GM13976 (cell line): Measurements from ENCODE around the gene GOLGA2.

Experiments
- DNase-seq: peaks from one replicate; pipeline ENCODE4 v3.0.0; 2012; ENCODE audit warnings: low spot score
- in situ Hi-C: fragments of 300-500 bp; cut with MboI; formaldehyde crosslinking; loops from one replicate; pipeline ENCODE4 v1.12.0; 2022; ENCODE audit warnings: low sequenced_read_pairs, mixed read lengths, inconsistent platforms; ENCODE audit not compliant: unreplicated experiment
- TF ChIP-seq, protein P1 (sequence below): IDR thresholded peaks from 2 replicates; pipeline ENCODE4 v1.5.1; 2012; ENCODE audit warnings: borderline replicate concordance, mild to moderate bottlenecking; ENCODE audit not compliant: insufficient read depth; ENCODE audit errors: extremely low read depth, missing control alignments, control extremely low read depth

The GOLGA2 gene

GRCh38 chr9:128214571-128215490 is 61.0 kb downstream of the GOLGA2 start:
- DNase-seq: no peak
- in situ Hi-C loops: no loop called here
- TF ChIP-seq, protein P1, sequence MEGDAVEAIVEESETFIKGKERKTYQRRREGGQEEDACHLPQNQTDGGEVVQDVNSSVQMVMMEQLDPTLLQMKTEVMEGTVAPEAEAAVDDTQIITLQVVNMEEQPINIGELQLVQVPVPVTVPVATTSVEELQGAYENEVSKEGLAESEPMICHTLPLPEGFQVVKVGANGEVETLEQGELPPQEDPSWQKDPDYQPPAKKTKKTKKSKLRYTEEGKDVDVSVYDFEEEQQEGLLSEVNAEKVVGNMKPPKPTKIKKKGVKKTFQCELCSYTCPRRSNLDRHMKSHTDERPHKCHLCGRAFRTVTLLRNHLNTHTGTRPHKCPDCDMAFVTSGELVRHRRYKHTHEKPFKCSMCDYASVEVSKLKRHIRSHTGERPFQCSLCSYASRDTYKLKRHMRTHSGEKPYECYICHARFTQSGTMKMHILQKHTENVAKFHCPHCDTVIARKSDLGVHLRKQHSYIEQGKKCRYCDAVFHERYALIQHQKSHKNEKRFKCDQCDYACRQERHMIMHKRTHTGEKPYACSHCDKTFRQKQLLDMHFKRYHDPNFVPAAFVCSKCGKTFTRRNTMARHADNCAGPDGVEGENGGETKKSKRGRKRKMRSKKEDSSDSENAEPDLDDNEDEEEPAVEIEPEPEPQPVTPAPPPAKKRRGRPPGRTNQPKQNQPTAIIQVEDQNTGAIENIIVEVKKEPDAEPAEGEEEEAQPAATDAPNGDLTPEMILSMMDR: no peak

DNA sequence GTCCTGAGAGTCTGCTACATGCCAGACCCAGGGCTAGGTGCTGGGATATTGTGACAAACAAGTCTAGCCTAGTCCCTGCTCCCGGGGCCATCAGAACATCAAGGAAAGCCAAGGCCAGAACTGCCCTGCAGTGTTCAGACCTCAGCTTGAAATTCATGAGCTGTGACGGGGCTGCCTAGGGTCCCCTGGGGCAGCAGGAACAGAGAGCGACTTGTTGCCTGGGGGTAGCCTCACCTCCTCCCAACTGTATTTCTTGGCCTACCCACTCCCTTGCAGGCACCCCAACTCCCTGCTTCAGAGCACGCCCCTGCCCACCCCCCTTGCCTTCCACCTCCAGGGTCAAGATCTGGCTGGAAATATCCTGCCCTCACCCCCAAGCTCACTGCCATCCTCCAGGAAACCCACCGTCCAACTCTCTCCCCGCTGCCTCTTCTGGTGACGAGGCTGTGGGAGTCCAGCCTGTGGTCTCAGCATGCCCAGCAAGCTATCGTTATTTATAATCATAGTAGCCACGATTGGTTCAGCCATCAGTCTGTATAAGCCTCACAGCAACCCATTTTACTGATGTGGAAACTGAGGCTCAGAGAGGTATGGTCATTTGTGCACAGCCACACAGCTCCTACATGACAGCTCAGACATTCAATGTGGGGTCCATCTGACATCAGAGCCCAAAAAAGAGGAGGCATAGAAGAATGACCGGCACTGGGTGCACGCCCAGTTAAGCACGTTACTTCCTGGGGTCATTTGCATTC is 61.9 kb downstream of the GOLGA2 start:
- in situ Hi-C loops: no loop called here
- TF ChIP-seq, protein P1: no peak
- DNase-seq: no peak

- no peak for DNase-seq
- in situ Hi-C loops: no loop called here
- TF ChIP-seq, protein P1: no peak
Observed at GRCh38 chr9:128211981-128212281, 63.9 kb downstream of the GOLGA2 start.

DNA sequence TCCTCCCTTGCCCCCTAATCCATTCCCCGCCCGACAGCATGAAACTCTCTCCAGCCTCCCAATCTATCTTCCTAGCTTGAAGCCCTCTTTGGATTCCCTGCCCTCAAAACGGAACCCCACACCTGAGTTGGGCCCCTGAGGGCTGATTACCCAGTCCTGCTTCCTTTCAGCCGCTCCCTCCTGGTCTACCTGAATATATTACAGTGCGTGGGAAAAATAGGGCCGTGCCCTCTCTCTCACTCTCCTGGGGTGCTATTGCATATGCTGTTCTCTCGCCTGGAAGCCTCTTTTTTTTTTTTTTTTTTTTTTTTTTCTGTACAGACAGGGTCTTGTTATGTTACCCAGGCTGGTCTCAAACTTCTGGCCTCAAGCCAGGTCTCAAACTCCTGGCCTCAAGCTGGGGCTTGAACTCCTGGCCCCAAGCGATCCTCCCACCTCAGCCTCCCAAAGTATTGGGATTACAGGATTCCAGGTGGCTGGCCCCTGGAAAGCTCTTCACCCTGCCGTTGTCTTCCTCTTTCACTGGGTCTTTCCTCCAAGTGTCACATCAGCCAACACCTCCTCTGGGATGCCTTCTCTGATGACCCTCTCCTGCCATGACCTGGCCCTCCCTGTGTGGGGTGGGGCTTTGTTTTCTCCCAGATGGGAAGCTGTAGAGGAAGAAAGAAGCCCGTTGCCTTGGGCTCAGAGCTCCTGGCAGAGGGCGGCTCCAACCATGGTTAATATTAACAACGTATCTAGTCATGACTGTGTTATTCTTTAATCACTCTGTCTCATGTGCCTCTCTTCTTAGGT is 64.4 kb downstream of the GOLGA2 start:
- TF ChIP-seq, protein P1: no peak

GRCh38 chr9:128208946-128209669 is 66.7 kb downstream of the GOLGA2 start:
- in situ Hi-C loops: no loop called here
- no peak for DNase-seq

More for the DNA sequence above, 64.4 kb downstream of the GOLGA2 start:
- DNase-seq: no peak
- in situ Hi-C loops: no loop called here

More at GRCh38 chr9:128208946-128209669, 66.7 kb downstream of the GOLGA2 start:
- TF ChIP-seq, protein P1: no peak
